Keratinocyte (primary cell): Measurements from ENCODE around the gene CNTNAP2. TPM values are rescaled to one million over a fixed set of nuclear protein-coding genes. Genes with fewer than 3 reads are reported as not detected.

Experiments used
- DNase-seq: peaks from one replicate; pipeline ENCODE4 v3.0.0-alpha.2; 2011; ENCODE audit warnings: low read depth, missing footprints, low spot score
- FAIRE-seq: peaks from 2 replicates; lab custom pipeline; 2011; peaks lifted over from hg19 to GRCh38; lab: Jason Lieb, UNC
- H2AFZ ChIP-seq: 2 replicates; pipeline ENCODE4 v1.6.0; 2012; ENCODE audit warnings: low read length, control low read depth, inconsistent platforms; ENCODE audit not compliant: control insufficient read depth
- H3K27ac ChIP-seq: 2 replicates; pipeline ENCODE4 v1.5.1; 2011; ENCODE audit warnings: low read length; ENCODE audit not compliant: control insufficient read depth, insufficient read depth
- H3K27me3 ChIP-seq: 3 replicates; pipeline ENCODE4 v1.6.0; 2011; ENCODE audit warnings: low read length; ENCODE audit not compliant: control insufficient read depth, insufficient read depth; ENCODE audit errors: extremely low read depth
- H3K36me3 ChIP-seq, 2 experiments: 2 replicates in 1 of 2; 3 replicates in 1 of 2; pipeline ENCODE4 v1.5.1; 2011; ENCODE audit warnings: low read length in 2 of 2, mild to moderate bottlenecking in 1 of 2; ENCODE audit not compliant: control insufficient read depth in 2 of 2, insufficient read depth in 2 of 2; ENCODE audit errors: extremely low read depth in 1 of 2
- H3K4me1 ChIP-seq: 3 replicates; pipeline ENCODE4 v1.5.1; 2011; ENCODE audit warnings: low read length; ENCODE audit not compliant: control insufficient read depth, insufficient read depth; ENCODE audit errors: extremely low read depth
- H3K4me2 ChIP-seq: 3 replicates; pipeline ENCODE4 v1.6.0; 2011; ENCODE audit warnings: low read depth, low read length; ENCODE audit not compliant: control insufficient read depth, insufficient read depth; ENCODE audit errors: extremely low read depth
- H3K4me3 ChIP-seq, 3 experiments: fragments of 200-600 bp in 1 of 3; sonication (generic) in 1 of 3; 2 replicates in 2 of 3; 3 replicates in 1 of 3; pipeline ENCODE4 v1.5.1; 2011 to 2016; ENCODE audit warnings: low read length in 3 of 3, mild to moderate bottlenecking in 3 of 3, control low read depth in 2 of 3, inconsistent platforms in 1 of 3, low read depth in 1 of 3, mixed read lengths in 1 of 3, mixed run types in 1 of 3, moderate library complexity in 1 of 3; ENCODE audit not compliant: control insufficient read depth in 2 of 3, insufficient read depth in 2 of 3; ENCODE audit errors: extremely low read depth in 1 of 3
- H3K79me2 ChIP-seq: 2 replicates; pipeline ENCODE4 v1.6.0; 2012; ENCODE audit warnings: low read length; ENCODE audit not compliant: control insufficient read depth, insufficient read depth
- H3K9ac ChIP-seq: 3 replicates; pipeline ENCODE4 v1.6.0; 2011; ENCODE audit warnings: low read length; ENCODE audit not compliant: control insufficient read depth, insufficient read depth; ENCODE audit errors: extremely low read depth
- H3K9me1 ChIP-seq: 3 replicates; pipeline ENCODE4 v1.6.0; 2011; ENCODE audit warnings: low read length; ENCODE audit not compliant: control insufficient read depth, insufficient read depth; ENCODE audit errors: extremely low read depth
- H3K9me3 ChIP-seq: 2 replicates; pipeline ENCODE4 v1.5.1; 2012; ENCODE audit warnings: low read depth, low read length; ENCODE audit not compliant: control insufficient read depth
- H4K20me1 ChIP-seq: 3 replicates; pipeline ENCODE4 v1.6.0; 2011; ENCODE audit warnings: low read length; ENCODE audit not compliant: control insufficient read depth, insufficient read depth; ENCODE audit errors: extremely low read depth
- CTCF ChIP-seq, 3 experiments: IDR thresholded peaks in 1 of 3; conservative IDR thresholded peaks in 1 of 3; optimal IDR thresholded peaks in 1 of 3; 2 replicates in 2 of 3; 3 replicates in 1 of 3; pipeline versions ENCODE3 to v1.5.1; 2011; ENCODE audit warnings: low read length in 3 of 3, mild to moderate bottlenecking in 3 of 3, moderate library complexity in 2 of 3, control low read depth in 1 of 3, inconsistent platforms in 1 of 3; ENCODE audit not compliant: insufficient read depth in 2 of 3; ENCODE audit errors: extremely low read depth in 1 of 3
- EZH2 ChIP-seq: IDR thresholded peaks from one replicate; pipeline ENCODE4 v1.6.1; 2012; ENCODE audit warnings: inconsistent platforms, mild to moderate bottlenecking, low read length, moderate library complexity
- dilution Hi-C: fragments of 300-500 bp; cut with MboI; formaldehyde crosslinking; loops from one replicate; pipeline ENCODE4 v1.7.0; 2020; ENCODE audit warnings: low sequenced_read_pairs; ENCODE audit not compliant: extremely low pct_ligation_motif_present
- polyA plus RNA-seq, 5 experiments: library from polyadenylated mRNA; depleted of rRNA in 3 of 5; stranded (reverse) in 3 of 5; stranded (forward) in 1 of 5; unstranded in 1 of 5; fragments of >200 nt; gene quantifications; 1 replicate in 1 of 5; 2 replicates in 3 of 5; 3 replicates in 1 of 5; pipeline versions ENCODE4 v1.2.1 to v1.2.3, GENCODE V29; 2011 to 2012; ENCODE audit warnings: missing spikeins in 2 of 5, low read depth in 1 of 5, low replicate concordance in 1 of 5

CNTNAP2 gene
- polyA plus RNA-seq, 1 donor (not counting 4 experiments of a cell fraction or from before 2014, with no cell fraction given) = 1.4 TPM

DNA sequence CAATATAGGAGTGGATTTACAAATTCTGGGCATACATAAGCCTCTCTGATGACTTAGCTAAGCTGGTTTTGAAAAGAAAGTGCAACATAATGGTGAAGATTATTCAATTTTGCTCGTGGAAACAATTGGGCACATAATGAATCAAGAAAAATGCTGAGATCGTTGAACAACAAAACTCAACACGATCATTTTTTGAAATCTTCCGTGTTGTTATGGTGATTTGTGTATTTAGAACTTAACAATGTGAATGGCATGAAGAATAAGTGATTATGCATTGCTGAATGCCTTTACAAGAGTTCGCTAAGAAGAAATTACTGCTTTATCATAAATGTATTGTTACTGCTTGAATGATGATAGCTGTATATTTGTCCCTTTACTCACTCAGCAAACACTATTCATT is 875.0 kb downstream of the CNTNAP2 start:
- no peaks in the 10 kb centered on the region for H3K79me2 ChIP-seq
- no peaks in the 10 kb centered on the region for H4K20me1 ChIP-seq
- no peaks in the 10 kb centered on the region for H3K36me3 ChIP-seq
- TF ChIP-seq EZH2 = no peak
- no peak for TF ChIP-seq CTCF (optimal IDR thresholded peaks at IDR 0.05 in 1 of 3, IDR thresholded peaks at IDR 0.05 in 1 of 3, conservative IDR thresholded peaks at IDR 0.05 in 1 of 3; ENCODE audit: extremely low read depth in 1 of 3, insufficient read depth in 2 of 3, low read length in 3 of 3)
- H3K9ac ChIP-seq = no peak overlapping the region
- no peaks in the 10 kb centered on the region for H3K4me1 ChIP-seq
- H3K4me2 ChIP-seq = no peak overlapping the region
- no peak overlapping the region for H3K27ac ChIP-seq
- dilution Hi-C loops = no loop called here
- H3K4me3 ChIP-seq = no peak overlapping the region
- no peak overlapping the region for H2AFZ ChIP-seq
- FAIRE-seq = no peak
- H3K9me3 ChIP-seq = no peaks in the 10 kb centered on the region
- DNase-seq = no peak
- no peaks in the 10 kb centered on the region for H3K27me3 ChIP-seq
- no peaks in the 10 kb centered on the region for H3K9me1 ChIP-seq

DNA sequence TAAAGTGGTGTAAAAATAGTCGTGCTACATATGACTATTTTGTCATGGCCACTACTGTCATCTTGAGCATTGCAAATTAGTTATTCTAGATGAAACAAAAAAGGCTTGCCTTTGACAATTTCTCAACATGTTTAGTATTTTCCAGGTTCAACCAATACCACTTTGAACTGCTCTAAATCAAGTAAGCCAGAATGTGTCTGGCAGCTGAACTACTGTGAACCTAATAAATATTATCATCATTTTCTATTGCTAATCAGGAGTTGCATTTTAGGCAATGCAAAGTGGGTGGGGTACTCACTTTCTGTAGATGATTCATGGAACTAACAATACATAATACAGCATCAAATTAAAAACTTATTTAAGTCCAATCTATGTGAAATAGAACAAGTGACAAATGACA is 877.2 kb downstream of the CNTNAP2 start:
- no peaks in the 10 kb centered on the region for H3K9me3 ChIP-seq
- FAIRE-seq (no peak), DNase-seq (no peak)
- TF ChIP-seq CTCF (optimal IDR thresholded peaks at IDR 0.05 in 1 of 3, IDR thresholded peaks at IDR 0.05 in 1 of 3, conservative IDR thresholded peaks at IDR 0.05 in 1 of 3; ENCODE audit: extremely low read depth in 1 of 3, insufficient read depth in 2 of 3, low read length in 3 of 3) = no peak
- no peak for TF ChIP-seq EZH2
- H3K36me3 ChIP-seq = no peaks in the 10 kb centered on the region
- no peak overlapping the region for H3K9ac ChIP-seq
- H3K4me3 ChIP-seq = no peak overlapping the region
- dilution Hi-C loops = no loop called here
- no peaks in the 10 kb centered on the region for H3K4me1 ChIP-seq
- no peaks in the 10 kb centered on the region for H4K20me1 ChIP-seq
- no peaks in the 10 kb centered on the region for H3K79me2 ChIP-seq
- H3K9me1 ChIP-seq = no peaks in the 10 kb centered on the region
- H3K4me2 ChIP-seq = no peak overlapping the region
- H3K27ac ChIP-seq = no peak overlapping the region
- no peaks in the 10 kb centered on the region for H3K27me3 ChIP-seq
- no peak overlapping the region for H2AFZ ChIP-seq
